ENCODE data around the gene UNC5A. TPM values are rescaled to one million over a fixed set of nuclear protein-coding genes. Genes with fewer than 3 reads are reported as not detected.

UNC5A gene
- total RNA-seq, 2 donors from 2014 or later = not detected

GRCh38 chr5:176888016-176888864 is 77.9 kb downstream of the UNC5A start:
- Mint-ChIP-seq H3K36me3 (no peaks in the 10 kb centered on the region), H3K27ac (no peak overlapping the region), H3K9me3 (no peaks in the 10 kb centered on the region), H3K27me3 (peaks cover 9 to 12% of the 10 kb centered on the region in 2 donors), H3K4me3 (no peak overlapping the region), H3K4me1 (ENCODE audit: low read depth in 2 of 2) (peaks cover 0 to 3% of the 10 kb centered on the region in 2 donors)
- DNase-seq (ENCODE audit: low spot score) (peak; percentile 59), ATAC-seq (no peak)

- peaks cover 0 to 3% of the 10 kb centered on the region in 2 donors for H3K4me1 Mint-ChIP-seq (ENCODE audit: low read depth in 2 of 2)
- no peaks in the 10 kb centered on the region for H3K36me3 Mint-ChIP-seq
- DNase-seq (ENCODE audit: low spot score) (peak; percentile 16), ATAC-seq (no peak)
- peaks cover 9 to 15% of the 10 kb centered on the region in 2 donors for H3K27me3 Mint-ChIP-seq
- H3K27ac Mint-ChIP-seq = no peak overlapping the region
- H3K9me3 Mint-ChIP-seq = no peaks in the 10 kb centered on the region
- no peak overlapping the region for H3K4me3 Mint-ChIP-seq
Observed at GRCh38 chr5:176888865-176889165, 78.5 kb downstream of the UNC5A start.

GRCh38 chr5:176889321-176890280 is 79.2 kb downstream of the UNC5A start:
- Mint-ChIP-seq H3K9me3 (no peaks in the 10 kb centered on the region), H3K27me3 (peaks cover 9 to 15% of the 10 kb centered on the region in 2 donors), H3K27ac (no peak overlapping the region), H3K36me3 (no peaks in the 10 kb centered on the region), H3K4me1 (ENCODE audit: low read depth in 2 of 2) (peaks cover 0 to 3% of the 10 kb centered on the region in 2 donors), H3K4me3 (no peak overlapping the region)
- no peak for ATAC-seq
- DNase-seq (ENCODE audit: low spot score) = peak; percentile 54

GRCh38 chr5:176890455-176891330 is 80.3 kb downstream of the UNC5A start:
- Mint-ChIP-seq H3K36me3 (no peaks in the 10 kb centered on the region), H3K27ac (no peak overlapping the region), H3K4me3 (no peak overlapping the region), H3K9me3 (no peaks in the 10 kb centered on the region), H3K27me3 (peaks cover 9 to 15% of the 10 kb centered on the region in 2 donors), H3K4me1 (ENCODE audit: low read depth in 2 of 2) (peaks cover 0 to 3% of the 10 kb centered on the region in 2 donors)
- no peak for ATAC-seq
- DNase-seq (ENCODE audit: low spot score) = peak; percentile 38

GRCh38 chr5:176891331-176891958 is 81.1 kb downstream of the UNC5A start:
- peak in 1 of 2 donors; percentile 3 for ATAC-seq
- Mint-ChIP-seq H3K36me3 (no peaks in the 10 kb centered on the region), H3K27ac (no peak overlapping the region), H3K9me3 (no peaks in the 10 kb centered on the region), H3K27me3 (peaks cover 9 to 15% of the 10 kb centered on the region in 2 donors), H3K4me1 (ENCODE audit: low read depth in 2 of 2) (peaks cover 0 to 3% of the 10 kb centered on the region in 2 donors), H3K4me3 (no peak overlapping the region)
- DNase-seq (ENCODE audit: low spot score) = no peak

GRCh38 chr5:176892663-176893062 is 82.3 kb downstream of the UNC5A start:
- no peak for ATAC-seq
- no peaks in the 10 kb centered on the region for H3K36me3 Mint-ChIP-seq
- DNase-seq (ENCODE audit: low spot score) = no peak
- peaks cover 9 to 17% of the 10 kb centered on the region in 2 donors for H3K27me3 Mint-ChIP-seq
- H3K4me3 Mint-ChIP-seq = no peak overlapping the region
- no peaks in the 10 kb centered on the region for H3K9me3 Mint-ChIP-seq
- H3K4me1 Mint-ChIP-seq (ENCODE audit: low read depth in 2 of 2) = peaks cover 0 to 3% of the 10 kb centered on the region in 2 donors
- H3K27ac Mint-ChIP-seq = no peak overlapping the region

DNA sequence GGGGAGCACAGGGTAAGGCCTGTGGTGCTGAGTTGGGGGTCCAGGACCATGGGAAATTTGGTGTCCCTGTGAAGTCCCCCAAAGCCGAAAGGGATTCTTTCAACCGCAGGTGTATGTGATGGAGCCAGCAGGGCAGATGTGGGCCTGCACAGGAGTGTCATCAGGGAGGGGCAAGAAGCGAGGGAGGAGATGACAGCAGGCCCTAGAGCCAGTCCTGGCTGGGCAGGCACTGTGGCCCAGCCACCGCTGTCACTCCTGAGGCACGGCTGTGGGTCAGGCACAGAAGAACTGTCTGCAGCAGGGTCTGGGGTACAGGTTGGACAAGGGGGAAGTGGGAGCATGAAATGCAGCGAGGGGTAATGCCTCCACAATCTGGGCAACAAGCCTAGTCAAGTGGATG is 83.9 kb downstream of the UNC5A start:
- Mint-ChIP-seq H3K4me3 (no peak overlapping the region), H3K27ac (no peak overlapping the region), H3K27me3 (peaks cover 9 to 20% of the 10 kb centered on the region in 2 donors), H3K36me3 (no peaks in the 10 kb centered on the region), H3K4me1 (ENCODE audit: low read depth in 2 of 2) (peaks cover 4 to 9% of the 10 kb centered on the region in 2 donors), H3K9me3 (no peaks in the 10 kb centered on the region)
- DNase-seq (ENCODE audit: low spot score) = no peak
- peak in 1 of 2 donors; percentile 9 for ATAC-seq

- Mint-ChIP-seq H3K36me3 (no peaks in the 10 kb centered on the region), H3K27ac (peak overlapping the region in 1 of 2 donors; percentile 66), H3K27me3 (peaks cover 9 to 20% of the 10 kb centered on the region in 2 donors), H3K4me1 (ENCODE audit: low read depth in 2 of 2) (peaks cover 12 to 15% of the 10 kb centered on the region in 2 donors), H3K4me3 (peak overlapping the region; percentile 47), H3K9me3 (no peaks in the 10 kb centered on the region)
- no peak for DNase-seq (ENCODE audit: low spot score)
- ATAC-seq = no peak
Observed at GRCh38 chr5:176895831-176896230, 85.5 kb downstream of the UNC5A start.

DNA sequence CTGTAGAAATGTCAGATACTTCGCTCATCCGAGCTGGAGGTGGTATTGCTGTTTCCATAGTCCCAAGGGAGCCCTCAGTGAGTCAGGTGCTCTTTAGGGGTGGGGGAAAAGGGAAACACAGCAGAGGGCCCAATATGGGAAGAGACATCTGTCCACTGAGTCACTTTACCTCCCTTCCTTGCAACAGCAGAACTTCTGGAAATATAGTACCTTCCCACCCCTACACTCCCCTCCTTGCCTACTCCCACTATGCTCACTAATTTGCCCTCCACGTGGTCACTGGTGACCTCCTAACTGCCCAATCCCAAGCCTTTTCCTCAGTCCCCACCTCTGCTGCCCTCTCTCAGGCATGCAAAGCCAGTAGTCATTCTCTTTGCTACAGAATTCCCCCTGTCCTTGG is 86.9 kb downstream of the UNC5A start:
- Mint-ChIP-seq H3K27me3 (peaks cover 0 to 8% of the 10 kb centered on the region in 2 donors), H3K27ac (peak overlapping the region in 1 of 2 donors; percentile 16), H3K36me3 (peaks cover 7% of the 10 kb centered on the region), H3K9me3 (no peaks in the 10 kb centered on the region), H3K4me1 (ENCODE audit: low read depth in 2 of 2) (peaks cover 15 to 19% of the 10 kb centered on the region in 2 donors), H3K4me3 (peak overlapping the region; percentile 67)
- DNase-seq (ENCODE audit: low spot score) = no peak
- ATAC-seq = no peak

GRCh38 chr5:176899296-176899891 is 89.0 kb downstream of the UNC5A start, which contains the start of gene HK3:
Gene HK3, minus strand, starts transcription at chr5:176899346. Its CDS starts 3,187 bp downstream, at chr5:176896159.
- peak within 1 kb of the TSS; percentile 16 to 30 for H3K27ac Mint-ChIP-seq
- no peak for DNase-seq (ENCODE audit: low spot score)
- ATAC-seq = peak; percentile 43 to 61
- H3K36me3 Mint-ChIP-seq = peaks cover 13% of the 10 kb centered on the region
- peaks cover 0 to 5% of the 10 kb centered on the region in 2 donors for H3K27me3 Mint-ChIP-seq
- H3K4me3 Mint-ChIP-seq = peak within 1 kb of the TSS; percentile 67
- H3K9me3 Mint-ChIP-seq = no peaks in the 10 kb centered on the region
- H3K4me1 Mint-ChIP-seq (ENCODE audit: low read depth in 2 of 2) = peaks cover 15 to 19% of the 10 kb centered on the region in 2 donors

- peak overlapping the region; percentile 67 for H3K4me3 Mint-ChIP-seq
- ATAC-seq = no peak
- H3K36me3 Mint-ChIP-seq = peaks cover 18% of the 10 kb centered on the region
- no peaks in the 10 kb centered on the region for H3K9me3 Mint-ChIP-seq
- H3K27ac Mint-ChIP-seq = peak overlapping the region; percentile 16 to 30
- no peak for DNase-seq (ENCODE audit: low spot score)
- H3K4me1 Mint-ChIP-seq (ENCODE audit: low read depth in 2 of 2) = peaks cover 15 to 19% of the 10 kb centered on the region in 2 donors
- H3K27me3 Mint-ChIP-seq = peaks cover 0 to 5% of the 10 kb centered on the region in 2 donors
Observed at GRCh38 chr5:176899946-176900779, 89.8 kb downstream of the UNC5A start.

All from natural killer cell treated with Interleukin-12 subunit alpha and Interleukin-12 subunit beta and Interleukin-15 and Interleukin-18, amount 100 ng/mL, for 72 hours (primary cell).